ENCODE results near the gene TRAF2. TPM values are rescaled to one million over a fixed set of nuclear protein-coding genes. Genes with fewer than 3 reads are reported as not detected.
"Not testable (repeated sequence)": the region's sequence is repeated elsewhere in the genome, so short reads cannot be mapped to it uniquely, and the experiment has no call there.

Gene TRAF2
- polyA plus RNA-seq, 4 donors = 6.4 to 16.3 (median 13.3) TPM

DNA sequence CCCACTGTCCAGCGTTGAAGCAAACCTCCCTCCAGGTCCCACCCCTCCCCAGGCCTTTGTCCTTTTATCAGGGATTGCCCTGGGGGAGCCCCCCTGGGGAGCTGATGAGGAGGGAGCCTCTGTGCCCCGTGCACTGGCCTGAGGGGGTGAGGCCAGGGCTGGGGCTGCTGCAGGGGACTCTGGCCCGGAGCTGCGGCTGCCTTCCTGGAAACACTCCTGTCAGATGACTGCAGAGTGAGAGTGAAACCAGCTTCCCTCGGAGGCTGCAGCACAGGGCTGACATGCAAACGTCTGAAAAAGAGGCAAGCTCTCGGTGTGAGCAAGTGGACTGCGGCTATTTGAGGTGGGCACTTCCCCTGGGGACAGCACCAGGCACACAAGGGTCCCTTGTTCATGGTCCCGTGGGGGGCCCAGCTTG lies 4.6 kb upstream of the TRAF2 start:
- DNase-seq (ENCODE audit: low read depth in 4 of 4, low spot score in 3 of 4) = no peak

DNA sequence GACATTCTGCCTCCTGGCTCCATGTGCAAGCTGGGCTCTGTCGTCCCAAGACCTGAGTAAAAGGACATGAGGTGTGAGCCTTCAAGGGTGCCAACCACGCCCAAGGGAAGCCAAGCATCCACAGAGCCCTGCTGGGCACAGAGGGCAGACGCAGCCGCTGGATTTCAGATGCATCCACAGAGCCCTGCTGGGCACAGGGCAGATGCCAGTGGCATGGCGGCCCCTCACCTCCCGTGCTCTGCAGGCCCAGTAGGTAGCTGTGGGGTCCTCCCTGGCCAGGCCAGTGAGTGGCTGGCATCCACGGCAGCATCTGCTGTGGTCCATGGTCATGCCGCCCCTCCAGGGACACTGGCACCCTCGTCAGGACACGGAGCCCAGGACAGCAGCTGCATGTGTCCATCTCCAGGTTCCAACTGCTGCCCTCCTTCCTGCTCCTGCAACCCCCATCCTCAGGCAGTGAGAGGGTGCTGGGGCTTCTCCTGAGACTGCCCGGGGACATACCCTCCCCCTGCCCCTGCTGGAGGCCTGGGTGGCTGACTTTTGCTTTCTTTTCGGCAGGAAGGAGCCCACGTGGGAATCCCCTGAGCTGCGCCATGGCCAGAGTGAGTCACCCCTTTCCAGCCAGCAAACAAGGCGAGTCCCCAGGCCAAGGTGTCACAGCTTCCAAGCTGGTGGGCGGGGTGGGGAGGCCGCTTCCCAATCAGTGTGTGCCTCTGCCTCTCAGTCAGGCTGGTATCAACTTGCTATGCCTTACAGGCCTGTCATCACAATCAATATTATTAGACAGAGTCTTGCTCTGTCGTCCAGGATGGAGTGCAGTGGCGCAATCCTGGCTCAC lies 4.0 kb upstream of the TRAF2 start:
- no peak for DNase-seq (ENCODE audit: low read depth in 4 of 4, low spot score in 3 of 4)

DNA sequence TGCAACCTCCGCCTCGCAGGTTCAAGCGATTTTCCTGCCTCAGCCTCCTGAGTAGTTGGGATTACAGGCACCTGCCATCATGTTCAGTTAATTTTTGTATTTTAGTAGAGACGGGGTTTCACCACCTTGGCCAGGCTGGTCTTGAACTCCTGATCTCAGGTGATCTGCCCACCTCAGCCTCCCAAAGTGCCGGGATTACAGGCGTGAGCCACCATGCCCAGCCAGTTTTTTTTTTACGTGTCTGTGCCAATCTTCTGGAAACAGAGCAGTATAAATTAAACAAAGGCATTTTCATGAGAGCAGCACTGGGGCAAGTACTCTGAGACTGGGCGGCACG lies 3.4 kb upstream of the TRAF2 start:
- DNase-seq (ENCODE audit: low read depth in 4 of 4, low spot score in 3 of 4) = not testable (repeated sequence)

DNA sequence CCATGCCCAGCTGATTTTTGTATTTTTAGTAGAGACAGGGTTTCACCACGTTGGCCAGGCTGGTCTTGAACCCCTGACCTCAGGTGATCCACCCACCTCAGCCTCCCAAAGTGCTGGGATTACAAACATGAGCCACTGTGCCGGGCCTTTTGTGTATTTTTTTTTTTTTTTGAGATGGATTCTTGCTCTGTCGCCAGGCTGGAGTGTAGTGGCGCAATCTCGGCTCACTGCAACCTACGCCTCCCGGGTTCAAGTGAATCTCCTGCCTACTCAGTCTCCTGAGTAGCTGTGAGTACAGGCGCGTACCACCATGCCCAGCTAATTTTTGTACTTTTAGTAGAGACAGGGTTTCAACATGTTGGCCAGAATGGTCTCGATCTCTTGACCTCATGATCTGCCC lies 2.6 kb upstream of the TRAF2 start:
- not testable (repeated sequence) for DNase-seq (ENCODE audit: low read depth in 4 of 4, low spot score in 3 of 4)

DNA sequence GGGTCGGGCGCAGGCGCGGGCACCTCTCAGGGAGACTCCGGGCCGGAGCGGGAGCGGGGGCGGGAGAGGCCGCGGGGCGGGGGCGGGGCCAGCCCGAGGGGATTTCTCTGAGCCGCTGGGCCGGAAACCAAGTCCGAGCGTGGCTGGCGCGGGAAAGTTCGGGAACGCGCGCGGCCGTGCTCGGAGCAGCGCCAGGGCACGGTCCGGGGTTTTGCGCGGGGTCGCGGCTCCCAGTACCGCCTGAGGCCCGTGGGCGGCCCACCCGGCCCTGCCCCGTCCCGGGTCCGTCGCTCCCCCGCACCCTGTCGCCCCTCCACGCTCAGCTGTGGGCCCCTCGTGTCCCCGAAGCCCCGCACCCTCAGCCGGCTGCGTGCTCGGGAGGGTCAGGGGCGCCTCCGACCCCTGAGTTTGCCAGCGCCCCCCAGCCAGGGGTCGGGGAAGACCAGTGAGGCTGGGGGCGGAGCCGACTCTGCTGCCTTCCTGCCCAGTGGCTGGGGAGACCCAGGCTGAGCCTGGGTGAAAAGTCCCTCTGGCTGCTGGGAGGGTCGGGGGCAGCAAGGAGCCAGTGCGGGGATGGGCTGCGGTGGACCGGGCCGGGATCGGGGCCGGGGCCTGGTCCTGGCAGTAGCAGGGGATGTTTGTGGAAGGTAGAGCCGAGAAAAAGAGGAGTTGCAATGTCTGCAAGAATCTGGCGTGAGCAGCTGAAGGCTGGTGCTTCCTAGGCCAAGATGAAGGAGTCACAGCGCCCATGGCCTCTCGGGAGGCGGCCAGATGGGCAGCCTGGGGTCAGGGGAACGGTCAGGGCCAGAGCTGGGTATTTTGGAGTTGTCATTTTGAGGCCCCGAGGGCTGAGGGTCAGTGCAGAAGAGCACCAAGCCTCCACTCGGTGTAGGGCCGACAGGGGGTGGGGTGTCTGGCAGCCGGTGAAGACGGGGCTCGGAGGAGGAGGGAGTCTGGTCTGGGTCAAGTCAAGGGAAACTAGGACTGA lies 588 bp downstream of the TRAF2 start:
- DNase-seq (ENCODE audit: low read depth in 4 of 4, low spot score in 3 of 4) = no peak

GRCh38 chr9:136888454-136888853 lies 2.1 kb downstream of the TRAF2 start:
- DNase-seq (ENCODE audit: low read depth in 4 of 4, low spot score in 3 of 4) = no peak

DNA sequence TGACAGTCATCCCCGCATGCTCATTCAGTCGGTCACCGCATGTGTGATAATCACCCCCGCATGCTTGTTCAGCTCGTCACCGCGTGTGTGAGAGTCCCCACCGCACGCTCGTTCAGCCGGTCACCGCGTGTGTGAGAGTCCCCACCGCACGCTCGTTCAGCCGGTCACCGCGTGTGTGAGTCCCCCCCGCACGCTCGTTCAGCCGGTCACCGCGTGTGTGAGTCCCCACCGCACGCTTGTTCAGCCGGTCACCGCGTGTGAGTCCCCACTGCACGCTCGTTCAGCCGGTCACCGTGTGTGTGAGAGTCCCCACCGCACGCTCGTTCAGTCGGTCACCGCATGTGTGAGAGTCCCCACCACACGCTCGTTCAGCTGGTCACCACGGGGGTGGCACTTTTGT lies 3.5 kb downstream of the TRAF2 start:
- DNase-seq (ENCODE audit: low read depth in 4 of 4, low spot score in 3 of 4) = no peak

- DNase-seq (ENCODE audit: low read depth in 4 of 4, low spot score in 3 of 4) = no peak
These were observed 4.3 kb downstream of the TRAF2 start for GRCh38 chr9:136890661-136891060.

- no peak for DNase-seq (ENCODE audit: low read depth in 4 of 4, low spot score in 3 of 4)
These were observed 9.7 kb downstream of the TRAF2 start for GRCh38 chr9:136896027-136896426.

GRCh38 chr9:136898483-136899100 lies 12.3 kb downstream of the TRAF2 start:
- no peak for DNase-seq (ENCODE audit: low read depth in 4 of 4, low spot score in 3 of 4)

DNA sequence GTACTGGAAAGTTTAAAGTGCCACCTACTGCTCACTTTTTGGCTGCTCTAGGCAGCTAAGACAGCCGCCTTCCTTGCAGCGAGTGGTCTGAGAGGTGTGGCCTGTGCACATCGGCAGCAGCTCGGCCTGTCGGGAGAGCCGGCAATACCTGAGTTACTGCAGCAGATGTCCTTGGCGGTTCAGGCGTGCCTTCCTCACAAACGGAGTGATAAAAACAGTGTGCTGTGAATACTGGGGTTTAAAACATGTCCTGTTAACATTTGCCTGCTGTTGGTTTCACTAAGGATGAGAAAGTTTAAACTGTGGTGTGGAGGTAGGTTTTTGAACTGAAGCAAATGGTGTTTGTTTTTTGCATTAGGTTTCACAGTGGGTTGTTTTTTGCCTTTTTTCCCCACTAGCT lies 12.9 kb downstream of the TRAF2 start:
- no peak for DNase-seq (ENCODE audit: low read depth in 4 of 4, low spot score in 3 of 4)

- no peak for DNase-seq (ENCODE audit: low read depth in 4 of 4, low spot score in 3 of 4)
These were observed 14.2 kb downstream of the TRAF2 start for GRCh38 chr9:136900556-136900955.

- no peak for DNase-seq (ENCODE audit: low read depth in 4 of 4, low spot score in 3 of 4)
These were observed 14.7 kb downstream of the TRAF2 start for GRCh38 chr9:136900988-136901515.

DNA sequence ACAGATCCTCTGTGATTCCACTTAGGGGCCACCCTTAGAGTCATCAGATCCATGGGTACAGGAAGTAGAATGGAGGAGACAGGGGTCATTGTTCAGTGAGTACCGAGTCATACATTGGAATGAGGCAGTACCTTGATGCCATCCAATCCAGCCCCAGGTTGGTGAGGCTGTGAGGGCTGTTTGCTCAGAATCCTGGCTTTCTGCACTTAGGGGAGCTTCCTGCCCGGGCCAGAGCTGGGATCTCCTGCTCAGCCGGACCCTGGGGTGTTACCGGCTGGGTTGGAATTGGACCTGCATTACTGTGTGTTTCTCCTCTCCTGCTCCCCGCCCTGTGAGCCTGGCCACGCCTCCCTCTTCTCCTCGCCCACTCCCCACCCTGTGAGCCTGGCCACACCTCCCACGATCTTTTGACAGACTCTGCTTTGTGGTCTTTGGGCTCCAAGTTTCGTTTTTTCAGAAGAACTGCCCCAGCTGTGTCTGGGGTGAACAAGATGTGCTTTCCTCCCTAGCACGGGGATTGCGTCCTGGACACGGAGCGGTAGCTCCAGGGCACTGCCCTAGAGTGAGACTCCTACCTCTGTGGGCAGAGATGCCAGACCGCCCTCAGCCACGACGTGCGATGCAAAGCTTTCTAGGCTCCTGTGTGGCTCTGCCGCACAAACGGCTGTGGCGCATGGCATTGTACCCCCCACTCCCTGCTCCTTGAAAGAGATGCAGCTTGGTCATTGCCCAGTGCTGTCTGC lies 15.4 kb downstream of the TRAF2 start:
- DNase-seq (ENCODE audit: low read depth in 4 of 4, low spot score in 3 of 4) = no peak

- DNase-seq (ENCODE audit: low read depth in 4 of 4, low spot score in 3 of 4) = no peak
These were observed 16.0 kb downstream of the TRAF2 start for GRCh38 chr9:136902259-136902821.

- DNase-seq (ENCODE audit: low read depth in 4 of 4, low spot score in 3 of 4) = no peak
These were observed 16.8 kb downstream of the TRAF2 start for GRCh38 chr9:136903041-136903554.

GRCh38 chr9:136906266-136906665 lies 19.9 kb downstream of the TRAF2 start:
- DNase-seq (ENCODE audit: low read depth in 4 of 4, low spot score in 3 of 4) = no peak

DNA sequence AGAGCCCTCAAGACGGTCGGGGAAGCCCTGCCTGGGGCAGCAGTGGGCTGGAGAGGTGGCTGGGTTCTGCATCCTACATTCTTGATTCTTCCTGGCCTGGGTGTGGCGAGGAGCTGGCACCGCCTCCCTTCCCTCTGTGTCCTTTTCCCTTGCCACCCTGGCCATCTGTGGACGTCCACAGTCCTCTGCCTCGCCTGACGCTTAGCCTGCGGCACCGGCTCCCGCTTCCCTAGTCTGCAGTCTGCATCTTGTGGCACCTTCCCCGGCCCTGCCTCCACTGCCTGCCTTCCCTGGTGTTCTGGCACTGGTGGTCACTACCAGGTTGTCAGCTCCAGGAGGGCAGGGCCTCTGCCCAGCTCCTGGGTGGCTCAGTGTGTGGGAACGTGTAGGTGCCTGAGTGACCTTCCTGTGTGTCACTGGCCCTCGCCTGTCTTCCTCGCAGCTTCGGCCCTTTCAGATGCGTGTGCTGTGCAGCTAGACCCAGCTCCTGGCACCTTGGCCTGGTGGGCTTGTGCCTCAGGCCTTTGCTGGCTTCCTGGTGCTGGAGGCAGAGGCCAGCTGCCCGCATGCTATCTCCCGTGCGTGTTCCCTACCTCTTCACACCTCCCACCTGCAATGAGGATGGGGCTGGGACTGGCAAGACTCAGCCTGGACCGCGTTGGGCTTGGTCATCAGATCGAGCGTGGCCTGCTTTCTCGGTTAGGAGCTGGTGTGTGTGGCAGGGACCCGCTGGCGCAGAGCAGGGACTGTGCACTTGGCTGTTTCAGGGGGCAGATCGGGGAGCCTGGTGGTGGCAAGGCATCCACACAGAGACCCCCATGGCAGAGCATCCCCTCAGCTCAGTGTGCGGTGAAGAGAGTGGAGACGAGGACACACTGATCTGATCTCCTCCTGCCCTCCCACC lies 20.9 kb downstream of the TRAF2 start:
- DNase-seq (ENCODE audit: low read depth in 4 of 4, low spot score in 3 of 4) = no peak

Data from left renal pelvis (tissue), 4 donors.